ENCODE measurements around the gene LRRC4.

The LRRC4 gene

GRCh38 chr7:128059143-128059988, 28.1 kb upstream of the LRRC4 start:
- DNase-seq (ENCODE audit: low spot score), result no peak
- FAIRE-seq, result no peak

GRCh38 chr7:128057909-128058308, 26.7 kb upstream of the LRRC4 start:
- DNase-seq (ENCODE audit: low spot score) (no peak), FAIRE-seq (no peak)

- FAIRE-seq, result no peak
- peak; percentile 53 for DNase-seq (ENCODE audit: low spot score)
Measured at GRCh38 chr7:128056901-128057300, 25.7 kb upstream of the LRRC4 start.

GRCh38 chr7:128055637-128056036, 24.4 kb upstream of the LRRC4 start:
- no peak for DNase-seq (ENCODE audit: low spot score)
- no peak for FAIRE-seq

GRCh38 chr7:128054511-128054910, 23.3 kb upstream of the LRRC4 start:
- FAIRE-seq, result no peak
- DNase-seq (ENCODE audit: low spot score), result no peak

- DNase-seq (ENCODE audit: low spot score) (no peak), FAIRE-seq (no peak)
Measured at GRCh38 chr7:128053991-128054390, 22.8 kb upstream of the LRRC4 start.

GRCh38 chr7:128053023-128053422, 21.8 kb upstream of the LRRC4 start:
- FAIRE-seq (no peak), DNase-seq (ENCODE audit: low spot score) (no peak)

GRCh38 chr7:128052404-128052803, 21.2 kb upstream of the LRRC4 start:
- FAIRE-seq, result no peak
- no peak for DNase-seq (ENCODE audit: low spot score)

GRCh38 chr7:128045766-128046165, 14.5 kb upstream of the LRRC4 start:
- FAIRE-seq (no peak), DNase-seq (ENCODE audit: low spot score) (no peak)

GRCh38 chr7:128045158-128045557, 13.9 kb upstream of the LRRC4 start:
- FAIRE-seq, result no peak
- DNase-seq (ENCODE audit: low spot score), result no peak

- FAIRE-seq (no peak), DNase-seq (ENCODE audit: low spot score) (no peak)
Measured at GRCh38 chr7:128044064-128044463, 12.8 kb upstream of the LRRC4 start.

GRCh38 chr7:128042012-128042411, 10.8 kb upstream of the LRRC4 start:
- FAIRE-seq, result no peak

GRCh38 chr7:128041203-128041602, 10.0 kb upstream of the LRRC4 start:
- DNase-seq (ENCODE audit: low spot score), result peak; percentile 58
- FAIRE-seq, result no peak

More at GRCh38 chr7:128042012-128042411, 10.8 kb upstream of the LRRC4 start:
- no peak for DNase-seq (ENCODE audit: low spot score)

GRCh38 chr7:128040205-128040604, 9.0 kb upstream of the LRRC4 start:
- FAIRE-seq (no peak), DNase-seq (ENCODE audit: low spot score) (no peak)

- no peak for DNase-seq (ENCODE audit: low spot score)
- FAIRE-seq, result no peak
Measured at GRCh38 chr7:128039544-128039953, 8.3 kb upstream of the LRRC4 start.

- DNase-seq (ENCODE audit: low spot score) (no peak), FAIRE-seq (no peak)
Measured at GRCh38 chr7:128037880-128038619, 6.8 kb upstream of the LRRC4 start.

- FAIRE-seq (no peak), DNase-seq (ENCODE audit: low spot score) (no peak)
Measured at GRCh38 chr7:128037081-128037480, 5.8 kb upstream of the LRRC4 start.

- no peak for FAIRE-seq
- no peak for DNase-seq (ENCODE audit: low spot score)
Measured at GRCh38 chr7:128036226-128036940, 5.1 kb upstream of the LRRC4 start.

GRCh38 chr7:128035712-128036111, 4.5 kb upstream of the LRRC4 start:
- DNase-seq (ENCODE audit: low spot score) (peak; percentile 25), FAIRE-seq (no peak)

- no peak for DNase-seq (ENCODE audit: low spot score)
- no peak for FAIRE-seq
Measured at GRCh38 chr7:128034825-128035224, 3.6 kb upstream of the LRRC4 start.

- no peak for DNase-seq (ENCODE audit: low spot score)
- no peak for FAIRE-seq
Measured at GRCh38 chr7:128033246-128033645, 2.0 kb upstream of the LRRC4 start.
